Coronary artery (tissue), 2 donors: Measurements from ENCODE around the gene WASF1.

Experiments used
- DNase-seq: peaks from one replicate; pipeline ENCODE4 v3.0.0-alpha.2; 2017; ENCODE audit warnings: low spot score
- H3K27ac ChIP-seq, 2 donors: fragments of 200-600 bp; sonication (generic); one replicate each; pipeline ENCODE4 v1.5.1; 2016 to 2019
- H3K4me3 ChIP-seq: fragments of 200-600 bp; sonication (generic); 2 replicates; pipeline ENCODE4 v1.5.1; 2016; ENCODE audit warnings: mild to moderate bottlenecking, moderate library complexity
- TF ChIP-seq, protein P1 (sequence below): fragments of 200-600 bp; sonication (generic); IDR thresholded peaks from one replicate; pipeline ENCODE4 v1.5.1; 2019; ENCODE audit warnings: antibody characterized with exemption

WASF1 gene

DNA sequence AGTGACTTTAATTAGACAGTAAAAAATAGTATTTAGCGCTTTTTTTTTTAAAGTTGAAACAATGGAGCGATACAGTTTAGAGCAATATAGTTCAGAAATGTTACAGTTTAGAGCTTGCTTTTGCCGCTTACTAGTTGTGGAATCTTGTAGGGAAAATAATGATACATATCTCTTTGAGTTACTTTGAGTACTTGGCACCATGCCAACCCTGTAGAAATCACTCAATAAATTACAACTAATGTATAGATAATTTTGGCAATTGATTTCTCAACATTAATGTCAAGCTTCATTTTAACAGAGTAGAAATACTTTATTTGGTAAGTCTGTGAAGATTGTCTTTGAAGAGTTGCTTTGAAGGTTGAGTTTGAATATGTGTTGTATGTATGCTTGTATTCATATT, 28.2 kb upstream of the WASF1 start:
- TF ChIP-seq, protein P1, sequence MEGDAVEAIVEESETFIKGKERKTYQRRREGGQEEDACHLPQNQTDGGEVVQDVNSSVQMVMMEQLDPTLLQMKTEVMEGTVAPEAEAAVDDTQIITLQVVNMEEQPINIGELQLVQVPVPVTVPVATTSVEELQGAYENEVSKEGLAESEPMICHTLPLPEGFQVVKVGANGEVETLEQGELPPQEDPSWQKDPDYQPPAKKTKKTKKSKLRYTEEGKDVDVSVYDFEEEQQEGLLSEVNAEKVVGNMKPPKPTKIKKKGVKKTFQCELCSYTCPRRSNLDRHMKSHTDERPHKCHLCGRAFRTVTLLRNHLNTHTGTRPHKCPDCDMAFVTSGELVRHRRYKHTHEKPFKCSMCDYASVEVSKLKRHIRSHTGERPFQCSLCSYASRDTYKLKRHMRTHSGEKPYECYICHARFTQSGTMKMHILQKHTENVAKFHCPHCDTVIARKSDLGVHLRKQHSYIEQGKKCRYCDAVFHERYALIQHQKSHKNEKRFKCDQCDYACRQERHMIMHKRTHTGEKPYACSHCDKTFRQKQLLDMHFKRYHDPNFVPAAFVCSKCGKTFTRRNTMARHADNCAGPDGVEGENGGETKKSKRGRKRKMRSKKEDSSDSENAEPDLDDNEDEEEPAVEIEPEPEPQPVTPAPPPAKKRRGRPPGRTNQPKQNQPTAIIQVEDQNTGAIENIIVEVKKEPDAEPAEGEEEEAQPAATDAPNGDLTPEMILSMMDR = no peak

DNA sequence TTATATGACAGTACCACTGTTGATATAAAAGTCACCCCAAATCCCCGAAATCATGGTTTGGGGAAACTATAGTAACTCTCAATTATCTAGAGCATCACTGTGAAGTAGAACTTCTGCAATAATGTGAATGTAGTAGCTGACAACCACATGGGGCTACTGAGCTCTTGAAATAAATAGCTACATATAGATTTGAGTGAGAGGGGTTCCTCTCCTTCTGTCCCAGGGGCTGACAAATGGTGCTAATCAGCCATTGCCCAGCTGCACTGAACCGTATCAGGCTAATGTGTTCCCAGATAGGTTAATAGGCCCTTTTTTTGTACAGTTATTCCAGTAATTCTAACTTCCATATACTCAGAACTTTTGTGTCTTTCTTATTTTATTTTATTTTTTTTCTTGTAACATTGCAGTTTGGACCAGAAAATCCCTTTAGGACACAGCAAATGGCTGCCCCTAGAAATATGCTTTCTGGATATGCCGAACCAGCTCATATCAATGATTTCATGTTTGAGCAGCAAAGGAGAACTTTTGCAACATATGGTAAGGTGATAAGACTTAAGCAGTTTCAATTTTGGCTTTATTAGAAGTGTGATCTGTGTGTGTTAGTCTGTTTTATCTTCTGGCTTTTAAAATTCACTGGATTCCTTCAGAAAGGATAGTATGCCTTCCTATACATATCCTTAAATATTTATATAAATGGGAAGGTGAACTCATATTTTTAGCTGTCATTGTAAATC, 21.8 kb upstream of the WASF1 start:
- Histone ChIP-seq H3K4me3 (no peak overlapping the region), H3K27ac (no peak overlapping the region)
- TF ChIP-seq, protein P1 = no peak
- no peak for DNase-seq

More for the DNA sequence above, 28.2 kb upstream of the WASF1 start:
- no peak for DNase-seq
- Histone ChIP-seq H3K4me3 (no peak overlapping the region), H3K27ac (no peak overlapping the region)

DNA sequence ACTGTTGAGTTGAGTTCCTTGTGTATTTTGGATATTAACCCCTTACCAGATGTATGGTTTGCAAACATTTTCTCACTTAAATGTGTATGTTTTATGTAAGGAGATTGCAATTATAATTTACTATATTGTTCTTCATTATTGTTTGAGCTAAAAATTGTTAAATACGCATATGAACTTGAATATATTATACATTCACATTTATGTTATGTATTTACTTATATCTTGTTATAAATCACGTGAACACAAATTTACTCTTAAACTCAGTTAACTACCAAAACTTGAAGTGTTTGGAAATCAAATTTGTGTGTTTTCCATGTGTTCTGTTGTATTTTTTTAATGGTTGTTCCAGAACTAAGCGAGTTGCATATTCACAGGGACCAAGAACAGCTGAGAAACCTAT, 19.1 kb upstream of the WASF1 start:
- no peak overlapping the region for H3K27ac ChIP-seq
- H3K4me3 ChIP-seq = no peak overlapping the region
- TF ChIP-seq, protein P1 = no peak
- no peak for DNase-seq

DNA sequence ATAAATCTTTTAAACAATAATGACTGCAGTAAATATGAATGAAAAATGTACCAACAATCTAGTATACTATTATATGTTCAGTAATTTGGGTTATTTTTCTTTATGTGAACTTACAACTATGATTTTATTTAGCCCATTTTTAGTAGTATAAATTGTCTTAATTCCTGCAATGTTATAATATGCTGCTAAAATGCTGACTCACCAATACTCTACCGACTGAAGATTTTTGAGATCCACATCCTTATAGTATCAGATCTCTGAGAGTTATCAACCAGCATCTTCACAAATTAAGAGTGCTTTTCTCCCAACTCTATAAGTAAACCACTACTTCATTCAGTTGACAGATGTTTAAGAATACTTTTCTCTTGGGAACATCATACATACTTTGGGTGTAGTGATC, 17.4 kb upstream of the WASF1 start:
- Histone ChIP-seq H3K4me3 (no peak overlapping the region), H3K27ac (no peak overlapping the region)
- TF ChIP-seq, protein P1 = no peak
- no peak for DNase-seq

DNA sequence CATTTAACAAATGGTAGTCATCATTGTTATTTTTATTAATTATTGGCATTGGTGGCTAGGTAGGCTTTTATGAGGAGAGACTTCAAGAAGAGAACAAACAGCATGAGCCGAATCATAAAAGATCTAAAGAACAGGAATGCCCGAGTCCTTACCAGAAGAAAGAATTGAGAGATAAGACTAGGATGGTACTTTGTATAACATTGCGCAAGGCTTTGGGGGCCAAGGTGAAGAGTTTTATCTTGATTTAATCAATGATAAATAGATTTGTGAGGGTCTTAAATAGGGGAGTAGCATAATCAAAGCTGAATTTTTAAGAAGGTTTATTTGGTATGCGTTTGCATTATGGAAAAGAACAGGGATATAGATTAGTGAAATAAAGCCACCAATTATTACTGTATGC, 16.2 kb upstream of the WASF1 start:
- no peak overlapping the region for H3K4me3 ChIP-seq
- no peak overlapping the region for H3K27ac ChIP-seq
- TF ChIP-seq, protein P1 = no peak
- DNase-seq = no peak

DNA sequence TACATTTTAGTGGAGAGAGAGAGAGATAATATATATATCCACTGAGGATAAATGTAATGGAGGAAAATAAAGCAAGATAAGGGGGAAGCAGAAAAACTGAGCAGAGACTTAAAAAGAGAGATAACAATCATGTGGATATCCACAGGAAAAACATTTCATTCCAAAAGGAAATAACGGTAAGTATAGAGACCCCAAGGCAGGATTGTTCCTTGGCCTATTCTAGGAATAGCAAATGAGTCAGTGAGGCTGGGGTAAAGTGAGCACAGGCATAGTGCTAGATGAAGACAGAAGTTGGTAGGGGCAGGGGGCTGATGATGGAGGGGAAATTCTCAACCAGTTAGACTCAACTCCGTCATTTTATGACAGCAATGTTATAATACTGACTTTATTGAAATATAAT, 12.0 kb upstream of the WASF1 start:
- no peak for DNase-seq
- TF ChIP-seq, protein P1 = no peak
- Histone ChIP-seq H3K27ac (no peak overlapping the region), H3K4me3 (no peak overlapping the region)

DNA sequence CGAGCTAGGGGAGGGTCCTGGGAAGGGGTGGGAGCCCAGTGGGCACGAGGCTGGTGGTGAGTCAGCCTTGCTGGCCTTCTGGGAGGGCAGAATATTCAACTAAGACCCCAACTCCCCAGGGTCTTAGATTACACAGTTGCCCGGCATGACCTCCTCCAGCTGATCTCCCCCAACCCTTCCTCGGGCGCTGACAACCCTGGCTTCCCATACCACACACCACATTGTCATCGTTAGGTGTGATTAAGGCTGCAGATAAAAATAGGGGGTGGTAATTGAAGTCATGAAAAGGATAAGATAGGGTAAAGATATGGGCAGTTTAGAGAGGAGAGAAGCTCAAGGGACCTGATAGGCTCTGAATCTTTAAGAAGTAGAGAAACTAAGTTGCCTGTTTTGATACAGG, 11.3 kb upstream of the WASF1 start:
- Histone ChIP-seq H3K27ac (no peak overlapping the region), H3K4me3 (no peak overlapping the region)
- TF ChIP-seq, protein P1 = no peak
- no peak for DNase-seq
